HAP-1 (cell line): Measurements from ENCODE around the gene PPP1R13B.
A peak's percentile ranks its signal among the peaks of the same experiment; 100 is the strongest.
"Not testable (repeated sequence)": the region's sequence is repeated elsewhere in the genome, so short reads cannot be mapped to it uniquely, and the experiment has no call there.

Source experiments
- DNase-seq, 2 experiments: peaks; one replicate each; pipeline ENCODE4 v3.0.0-alpha.2; 2016 to 2020; ENCODE audit warnings: low spot score in 2 of 2
- H3K27me3 ChIP-seq: fragments of 250-450 bp; sonication (Bioruptor Pico); 2 replicates; pipeline ENCODE4 v1.5.1; 2020; ENCODE audit warnings: low read depth, mild to moderate bottlenecking, moderate library complexity
- H3K36me3 ChIP-seq: fragments of 250-450 bp; sonication (Bioruptor Pico); replicated peaks from 2 replicates; pipeline ENCODE4 v1.5.1; 2020; ENCODE audit warnings: mild to moderate bottlenecking
- H3K4me1 ChIP-seq: fragments of 250-450 bp; sonication (Bioruptor Pico); 2 replicates; pipeline ENCODE4 v1.5.1; 2020; ENCODE audit warnings: mild to moderate bottlenecking
- H3K4me3 ChIP-seq: fragments of 250-450 bp; sonication (Bioruptor Pico); 2 replicates; pipeline ENCODE4 v1.5.1; 2020; ENCODE audit warnings: mild to moderate bottlenecking, moderate library complexity
- H3K9me3 ChIP-seq: fragments of 250-450 bp; sonication (Bioruptor Pico); 2 replicates; pipeline ENCODE4 v1.5.1; 2020; ENCODE audit warnings: mild to moderate bottlenecking, moderate library complexity
- in situ Hi-C: fragments of 300-500 bp; cut with MboI; formaldehyde crosslinking; loops from 3 replicates; pipeline ENCODE4 v1.14.3; 2020; ENCODE audit warnings: low sequenced_read_pairs, inconsistent platforms, mixed read lengths

The PPP1R13B gene

GRCh38 chr14:103847451-103848174 is at the start of gene PPP1R13B:
TSS of gene PPP1R13B (minus strand) at chr14:103847575. CDS start at chr14:103847307, 268 bp downstream.
- in situ Hi-C loops: no loop called here
- H3K4me1 ChIP-seq: peaks cover 11% of the 10 kb centered on the region
- no peaks in the 10 kb centered on the region for H3K27me3 ChIP-seq
- H3K4me3 ChIP-seq: peak within 1 kb of the TSS; percentile 65
- peak; percentile 79 to 95 for DNase-seq
- no peaks in the 10 kb centered on the region for H3K9me3 ChIP-seq
- H3K36me3 ChIP-seq: no peaks in the 10 kb centered on the region

GRCh38 chr14:103896578-103896977 is 49.2 kb upstream of the PPP1R13B start:
- no peaks in the 10 kb centered on the region for H3K36me3 ChIP-seq
- no peak overlapping the region for H3K4me3 ChIP-seq
- no peaks in the 10 kb centered on the region for H3K27me3 ChIP-seq
- in situ Hi-C loops: no loop called here
- no peaks in the 10 kb centered on the region for H3K9me3 ChIP-seq
- H3K4me1 ChIP-seq: no peaks in the 10 kb centered on the region
- DNase-seq: no peak

GRCh38 chr14:103894723-103895059 is 47.3 kb upstream of the PPP1R13B start:
- no peak for DNase-seq
- H3K4me1 ChIP-seq: no peaks in the 10 kb centered on the region
- H3K27me3 ChIP-seq: no peaks in the 10 kb centered on the region
- no peaks in the 10 kb centered on the region for H3K9me3 ChIP-seq
- in situ Hi-C loops: no loop called here
- H3K36me3 ChIP-seq: no peaks in the 10 kb centered on the region
- H3K4me3 ChIP-seq: no peak overlapping the region

- no peak for DNase-seq
- Histone ChIP-seq H3K27me3 (no peaks in the 10 kb centered on the region), H3K4me1 (no peaks in the 10 kb centered on the region), H3K36me3 (no peaks in the 10 kb centered on the region), H3K4me3 (no peak overlapping the region), H3K9me3 (no peaks in the 10 kb centered on the region)
- in situ Hi-C loops: no loop called here
Measured at GRCh38 chr14:103894034-103894722, 46.8 kb upstream of the PPP1R13B start.

- H3K36me3 ChIP-seq: no peaks in the 10 kb centered on the region
- no peak overlapping the region for H3K4me3 ChIP-seq
- H3K4me1 ChIP-seq: no peaks in the 10 kb centered on the region
- in situ Hi-C loops: no loop called here
- no peaks in the 10 kb centered on the region for H3K27me3 ChIP-seq
- no peaks in the 10 kb centered on the region for H3K9me3 ChIP-seq
- DNase-seq: no peak
Measured at GRCh38 chr14:103892247-103892646, 44.9 kb upstream of the PPP1R13B start.

- in situ Hi-C loops: no loop called here
- H3K4me1 ChIP-seq: no peaks in the 10 kb centered on the region
Measured at GRCh38 chr14:103891667-103892215, 44.4 kb upstream of the PPP1R13B start.

GRCh38 chr14:103890821-103891666 is 43.7 kb upstream of the PPP1R13B start:
- Histone ChIP-seq H3K27me3 (no peaks in the 10 kb centered on the region), H3K4me3 (no peak overlapping the region), H3K36me3 (no peaks in the 10 kb centered on the region), H3K9me3 (no peaks in the 10 kb centered on the region), H3K4me1 (no peaks in the 10 kb centered on the region)
- in situ Hi-C loops: no loop called here
- no peak for DNase-seq

More at GRCh38 chr14:103891667-103892215, 44.4 kb upstream of the PPP1R13B start:
- no peak for DNase-seq
- Histone ChIP-seq H3K27me3 (no peaks in the 10 kb centered on the region), H3K9me3 (no peaks in the 10 kb centered on the region), H3K4me3 (no peak overlapping the region), H3K36me3 (no peaks in the 10 kb centered on the region)

- in situ Hi-C loops: no loop called here
- Histone ChIP-seq H3K36me3 (no peaks in the 10 kb centered on the region), H3K4me3 (no peak overlapping the region), H3K4me1 (no peaks in the 10 kb centered on the region), H3K27me3 (no peaks in the 10 kb centered on the region), H3K9me3 (no peaks in the 10 kb centered on the region)
- DNase-seq: no peak
Measured at GRCh38 chr14:103890052-103890371, 42.6 kb upstream of the PPP1R13B start.

- DNase-seq: no peak
- Histone ChIP-seq H3K36me3 (no peaks in the 10 kb centered on the region), H3K27me3 (no peaks in the 10 kb centered on the region), H3K9me3 (no peaks in the 10 kb centered on the region), H3K4me1 (no peaks in the 10 kb centered on the region), H3K4me3 (no peak overlapping the region)
- in situ Hi-C loops: no loop called here
Measured at GRCh38 chr14:103889313-103890051, 42.1 kb upstream of the PPP1R13B start.

- in situ Hi-C loops, H3K4me3 ChIP-seq, DNase-seq, H3K4me1 ChIP-seq, H3K9me3 ChIP-seq, H3K36me3 ChIP-seq, H3K27me3 ChIP-seq: not testable (repeated sequence)
Measured at GRCh38 chr14:103889002-103889312, 41.6 kb upstream of the PPP1R13B start.

- Histone ChIP-seq H3K4me3 (no peak overlapping the region), H3K4me1 (no peaks in the 10 kb centered on the region), H3K9me3 (no peaks in the 10 kb centered on the region), H3K36me3 (no peaks in the 10 kb centered on the region), H3K27me3 (no peaks in the 10 kb centered on the region)
- DNase-seq: no peak
- in situ Hi-C loops: no loop called here
Measured at GRCh38 chr14:103887557-103888115, 40.3 kb upstream of the PPP1R13B start.

- in situ Hi-C loops: no loop called here
- Histone ChIP-seq H3K4me3 (no peak overlapping the region), H3K9me3 (no peaks in the 10 kb centered on the region), H3K27me3 (no peaks in the 10 kb centered on the region), H3K36me3 (no peaks in the 10 kb centered on the region), H3K4me1 (no peaks in the 10 kb centered on the region)
- DNase-seq: no peak
Measured at GRCh38 chr14:103887170-103887501, 39.8 kb upstream of the PPP1R13B start.
